Fibroblast of upper back skin (primary cell): ENCODE results near the gene EFNB3.

ENCODE experiments used
- DNase-seq: peaks from one replicate; pipeline ENCODE4 v3.0.0-alpha.2; 2013

The EFNB3 gene

GRCh38 chr17:7704601-7705268 lies at the start of gene EFNB3:
TSS of gene EFNB3 (plus strand) at chr17:7705202. CDS start at chr17:7705599, 397 bp downstream.
- peak; percentile 53 for DNase-seq

- no peak for DNase-seq
These were observed 49.5 kb upstream of the EFNB3 start for GRCh38 chr17:7655541-7655840.

GRCh38 chr17:7656958-7657609 lies 47.9 kb upstream of the EFNB3 start:
- no peak for DNase-seq

- DNase-seq: no peak
These were observed 37.2 kb upstream of the EFNB3 start for GRCh38 chr17:7667656-7668406.

- DNase-seq: no peak
These were observed 36.5 kb upstream of the EFNB3 start for GRCh38 chr17:7668482-7668881.

- DNase-seq: no peak
These were observed 31.8 kb upstream of the EFNB3 start for GRCh38 chr17:7673239-7673638.

- DNase-seq: no peak
These were observed 30.1 kb upstream of the EFNB3 start for GRCh38 chr17:7674934-7675333.

GRCh38 chr17:7676533-7676932 lies 28.5 kb upstream of the EFNB3 start:
- no peak for DNase-seq

- DNase-seq: no peak
These were observed 27.5 kb upstream of the EFNB3 start for GRCh38 chr17:7677388-7678067.

- DNase-seq: no peak
These were observed 20.0 kb upstream of the EFNB3 start for GRCh38 chr17:7684851-7685532.

- peak; percentile 92 for DNase-seq
These were observed 19.3 kb upstream of the EFNB3 start for GRCh38 chr17:7685533-7686221.

GRCh38 chr17:7686222-7687071 lies 18.6 kb upstream of the EFNB3 start:
- peak; percentile 78 for DNase-seq

- DNase-seq: peak; percentile 95
These were observed 17.7 kb upstream of the EFNB3 start, which contains the start of gene TP53 for GRCh38 chr17:7687072-7687907. TSS of gene TP53 (minus strand) at chr17:7687490. CDS start at chr17:7676594, 10,896 bp downstream.

- DNase-seq: peak; percentile 99
These were observed 16.8 kb upstream of the EFNB3 start, which contains the start of gene WRAP53 for GRCh38 chr17:7687908-7688807. TSS of gene WRAP53 (plus strand) at chr17:7688477. CDS start at chr17:7688649, 172 bp downstream.

GRCh38 chr17:7688808-7689316 lies 16.1 kb upstream of the EFNB3 start:
- no peak for DNase-seq

- no peak for DNase-seq
These were observed 9.4 kb upstream of the EFNB3 start for GRCh38 chr17:7695586-7695985.

GRCh38 chr17:7697828-7698588 lies 7.0 kb upstream of the EFNB3 start:
- no peak for DNase-seq

GRCh38 chr17:7700510-7700909 lies 4.5 kb upstream of the EFNB3 start:
- DNase-seq: no peak
